Mesothelial cell of epicardium (in vitro differentiated cells): ENCODE data around the gene SOX5. TPM values are rescaled to one million over a fixed set of nuclear protein-coding genes. Genes with fewer than 3 reads are reported as not detected.

ENCODE experiments used
- DNase-seq, 2 experiments: peaks; one replicate each; pipeline ENCODE4 v3.0.0; 2021; ENCODE audit warnings: low spot score in 2 of 2; ENCODE audit not compliant: unreplicated experiment in 2 of 2
- H3K27ac Mint-ChIP-seq: 2 replicates; pipeline ENCODE4 v1.8.0; 2021; ENCODE audit warnings: mixed read lengths
- H3K27me3 Mint-ChIP-seq: 2 replicates; pipeline ENCODE4 v1.8.0; 2021; ENCODE audit warnings: low read depth, mixed read lengths
- H3K36me3 Mint-ChIP-seq: 2 replicates; pipeline ENCODE4 v1.8.0; 2021; ENCODE audit warnings: mixed read lengths
- H3K4me1 Mint-ChIP-seq: 2 replicates; pipeline ENCODE4 v1.8.0; 2021; ENCODE audit warnings: mixed read lengths
- H3K4me3 Mint-ChIP-seq: 2 replicates; pipeline ENCODE4 v1.8.0; 2021; ENCODE audit warnings: mild to moderate bottlenecking, moderate library complexity, mixed read lengths
- H3K9me3 Mint-ChIP-seq: 2 replicates; pipeline ENCODE4 v1.8.0; 2021; ENCODE audit warnings: mixed read lengths
- CTCF ChIP-seq: fragments of 200-600 bp; sonication (generic); IDR thresholded peaks from one replicate; pipeline ENCODE4 v1.5.0; 2021; ENCODE audit warnings: antibody characterized with exemption; ENCODE audit not compliant: unreplicated experiment
- total RNA-seq: library from RNA; stranded (reverse); gene quantifications from 3 replicates; pipeline ENCODE4 v1.2.1, GENCODE V29; 2021

The SOX5 gene
- total RNA-seq, 1 donor from 2014 or later: 18.4 TPM

DNA sequence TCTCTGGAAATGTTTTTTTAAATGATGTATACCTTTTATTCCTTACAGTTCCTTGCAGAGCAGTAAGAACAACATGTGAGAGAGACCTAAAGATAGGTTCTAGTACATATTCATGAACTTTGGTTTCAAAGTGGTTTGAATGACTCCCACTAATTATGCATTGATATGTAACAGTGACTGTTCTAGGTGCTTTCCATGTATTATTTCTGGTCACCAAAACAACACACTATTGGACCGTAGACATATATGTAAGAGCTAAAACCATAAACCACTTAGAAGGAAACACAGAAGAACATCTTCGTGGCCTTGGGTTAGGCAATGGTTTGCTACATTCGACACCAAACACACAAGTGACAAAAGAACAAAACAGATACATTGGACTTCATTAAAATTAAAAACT lies 37.9 kb downstream of the SOX5 start:
- H3K27me3 Mint-ChIP-seq: no peaks in the 10 kb centered on the region
- TF ChIP-seq CTCF: no peak
- peaks cover 4% of the 10 kb centered on the region for H3K4me1 Mint-ChIP-seq
- no peak overlapping the region for H3K27ac Mint-ChIP-seq
- H3K9me3 Mint-ChIP-seq: peaks cover 6% of the 10 kb centered on the region
- H3K36me3 Mint-ChIP-seq: no peaks in the 10 kb centered on the region
- H3K4me3 Mint-ChIP-seq: no peak overlapping the region
- DNase-seq: no peak

DNA sequence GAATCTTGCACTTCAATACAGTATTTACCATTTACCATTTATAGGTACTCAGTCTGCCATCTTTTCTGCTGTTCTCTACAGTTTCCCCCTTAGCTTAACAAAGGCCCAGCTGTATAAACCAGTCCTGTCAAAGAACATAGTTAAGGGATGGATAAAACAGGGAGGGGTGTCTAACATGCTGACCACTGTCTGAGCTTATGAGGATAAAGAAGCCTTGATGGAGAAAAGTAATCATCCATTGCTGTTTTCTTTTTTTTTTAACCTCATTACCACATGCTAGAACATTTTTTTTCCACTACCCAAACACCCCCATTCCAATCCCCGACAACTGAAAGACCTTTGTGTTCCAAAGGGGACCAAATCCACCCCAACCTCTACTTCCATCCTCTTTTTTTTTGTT lies 39.9 kb downstream of the SOX5 start:
- Mint-ChIP-seq H3K27ac (no peak overlapping the region), H3K9me3 (peaks cover 6% of the 10 kb centered on the region), H3K27me3 (no peaks in the 10 kb centered on the region), H3K4me1 (peaks cover 4% of the 10 kb centered on the region), H3K36me3 (no peaks in the 10 kb centered on the region), H3K4me3 (no peak overlapping the region)
- no peak for TF ChIP-seq CTCF
- DNase-seq: no peak

GRCh38 chr12:23906329-23906728 lies 43.1 kb downstream of the SOX5 start:
- H3K4me1 Mint-ChIP-seq: peaks cover 4% of the 10 kb centered on the region
- peaks cover 2% of the 10 kb centered on the region for H3K36me3 Mint-ChIP-seq
- no peaks in the 10 kb centered on the region for H3K27me3 Mint-ChIP-seq
- H3K27ac Mint-ChIP-seq: no peak overlapping the region
- no peak for DNase-seq
- no peak for TF ChIP-seq CTCF
- H3K9me3 Mint-ChIP-seq: peaks cover 4% of the 10 kb centered on the region
- no peak overlapping the region for H3K4me3 Mint-ChIP-seq

DNA sequence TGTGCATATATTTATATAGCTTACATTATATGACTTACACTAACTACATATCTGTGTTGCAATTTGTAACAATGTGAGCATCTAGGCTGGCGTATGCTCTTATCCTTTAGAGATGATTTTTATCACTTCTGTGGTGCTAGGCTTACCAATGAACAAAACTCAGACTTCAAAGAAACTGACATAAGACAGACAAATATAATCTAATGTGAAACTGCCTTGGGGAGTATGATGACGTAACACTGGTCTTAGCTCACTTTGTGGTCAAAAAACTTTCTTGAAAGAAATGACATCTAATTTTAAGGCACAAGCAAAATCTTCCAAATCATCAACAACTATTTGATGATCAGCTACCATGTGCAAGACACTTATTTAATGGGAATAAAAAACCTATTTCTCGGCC lies 50.0 kb downstream of the SOX5 start:
- H3K27ac Mint-ChIP-seq: no peak overlapping the region
- peaks cover 11% of the 10 kb centered on the region for H3K9me3 Mint-ChIP-seq
- H3K4me1 Mint-ChIP-seq: no peaks in the 10 kb centered on the region
- no peaks in the 10 kb centered on the region for H3K27me3 Mint-ChIP-seq
- DNase-seq: no peak
- no peak for TF ChIP-seq CTCF
- H3K4me3 Mint-ChIP-seq: no peak overlapping the region
- peaks cover 2% of the 10 kb centered on the region for H3K36me3 Mint-ChIP-seq

DNA sequence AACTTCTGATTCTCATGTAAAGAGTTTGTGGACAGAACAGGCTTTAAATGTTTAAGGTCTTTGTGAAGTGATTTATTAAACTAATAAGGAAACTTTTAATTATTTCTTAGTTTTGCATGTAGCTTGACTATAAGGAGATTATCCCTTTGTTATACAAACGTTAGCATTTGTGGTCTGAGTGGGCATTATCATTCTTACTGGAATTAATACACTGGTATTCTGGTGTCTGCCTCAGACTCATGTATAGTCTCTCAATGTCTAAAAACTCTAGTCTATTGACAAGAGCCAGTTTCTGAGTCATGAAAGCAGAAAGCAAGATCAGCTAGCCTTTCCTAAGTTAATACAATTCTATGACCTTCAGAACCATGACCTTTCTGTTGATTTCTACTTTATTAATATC lies 51.3 kb downstream of the SOX5 start:
- H3K4me3 Mint-ChIP-seq: no peak overlapping the region
- no peak for DNase-seq
- no peak overlapping the region for H3K27ac Mint-ChIP-seq
- no peaks in the 10 kb centered on the region for H3K4me1 Mint-ChIP-seq
- H3K9me3 Mint-ChIP-seq: peaks cover 11% of the 10 kb centered on the region
- H3K27me3 Mint-ChIP-seq: no peaks in the 10 kb centered on the region
- no peak for TF ChIP-seq CTCF
- peaks cover 6% of the 10 kb centered on the region for H3K36me3 Mint-ChIP-seq

GRCh38 chr12:23895792-23896218 lies 53.7 kb downstream of the SOX5 start:
- no peaks in the 10 kb centered on the region for H3K27me3 Mint-ChIP-seq
- TF ChIP-seq CTCF: no peak
- H3K36me3 Mint-ChIP-seq: peaks cover 4% of the 10 kb centered on the region
- peaks cover 2% of the 10 kb centered on the region for H3K9me3 Mint-ChIP-seq
- H3K27ac Mint-ChIP-seq: no peak overlapping the region
- no peak overlapping the region for H3K4me3 Mint-ChIP-seq
- H3K4me1 Mint-ChIP-seq: no peaks in the 10 kb centered on the region
- no peak for DNase-seq
